ENCODE results near the gene KRABD2.

KRABD2 gene

GRCh38 chr17:8393470-8394231 is 17.1 kb upstream of the KRABD2 start:
- Histone ChIP-seq H2AFZ (ENCODE audit: control insufficient read depth, low read depth, low read length) (peak overlapping the region; percentile 31), H3K9me3 (replicated peaks; ENCODE audit: control insufficient read depth, insufficient read depth, low read length) (no peaks in the 10 kb centered on the region), H3K27me3 (replicated peaks in 1 of 2; ENCODE audit: control insufficient read depth in 2 of 2, insufficient read depth in 2 of 2, low read length in 1 of 2) (peaks cover 0 to 2% of the 10 kb centered on the region in 2 experiments; a peak in 1 of 4 replicates), H3K36me3 (ENCODE audit: control insufficient read depth in 2 of 2, insufficient read depth in 2 of 2, low read length in 1 of 2) (no peaks in the 10 kb centered on the region), H3K4me2 (ENCODE audit: control insufficient read depth, insufficient read depth) (no peak overlapping the region), H3K4me3 (no peak overlapping the region), H3K9ac (ENCODE audit: control insufficient read depth, insufficient read depth, low read length) (no peak overlapping the region), H3K27ac (ENCODE audit: control insufficient read depth, insufficient read depth) (no peak overlapping the region), H3K79me2 (ENCODE audit: control insufficient read depth, insufficient read depth, low read length) (no peaks in the 10 kb centered on the region), H3K4me1 (ENCODE audit: control insufficient read depth, insufficient read depth, low read length) (no peaks in the 10 kb centered on the region), H4K20me1 (ENCODE audit: control insufficient read depth, insufficient read depth) (no peaks in the 10 kb centered on the region)
- in situ Hi-C loops (cut with MboI) = no loop called here
- TF ChIP-seq EP300 (IDR thresholded peaks at IDR 0.05; ENCODE audit: borderline replicate concordance in 1 of 2, control insufficient read depth in 1 of 2, low read depth in 2 of 2, low read length in 2 of 2) (no peak), SREBF1 (IDR thresholded peaks at IDR 0.05; ENCODE audit: low read length) (no peak), CREB1 (IDR thresholded peaks at IDR 0.05; ENCODE audit: low read depth) (peak; percentile 44; the same call in 1 of the 2 replicates), BCL3 (IDR thresholded peaks at IDR 0.05; ENCODE audit: borderline replicate concordance, insufficient read depth, low read depth, low read length, poor library complexity, severe bottlenecking) (no peak), CBX3 (IDR thresholded peaks at IDR 0.05; ENCODE audit: borderline replicate concordance, low read depth) (no peak), CUX1 (IDR thresholded peaks at IDR 0.05; ENCODE audit: insufficient replicate concordance, low read depth, low read length) (no peak), LARP7 (IDR thresholded peaks at IDR 0.05) (no peak)
- ChIA-PET CTCF (interaction anchor here (0.6 to 0.7 kb wide), 2 partner anchors 16 to 93 kb away, joined by 3 to 6 read pairs; no protein-coding TSS in a partner anchor), RAD21 (ENCODE audit: unreplicated experiment) (interaction anchor here (1.1 kb wide), 1 partner anchor 17 kb away, joined by 3 read pairs; no protein-coding TSS in a partner anchor), POLR2A (no interaction called here), SMC1A (ENCODE audit: uncharacterized antibody, unreplicated experiment) (no interaction called here)
- WGBS (ENCODE audit: insufficient coverage, insufficient replicate concordance, low lambda C conversion rate, missing lambda C conversion rate) = 50% methylated on average over 8 of the region's 8 CpGs
- BruUV-seq (replicated peaks) = no TSS peak
- ATAC-seq = no peak
- intact Hi-C loops (cut with micrococcal nuclease; ENCODE audit: unreplicated experiment) = no loop called here
- no peak for DNase-seq (ENCODE audit: low read depth, low spot score)
- FAIRE-seq = no peak

Data from GM12878 (cell line).